ENCODE data around the gene NKAIN4.

The NKAIN4 gene

DNA sequence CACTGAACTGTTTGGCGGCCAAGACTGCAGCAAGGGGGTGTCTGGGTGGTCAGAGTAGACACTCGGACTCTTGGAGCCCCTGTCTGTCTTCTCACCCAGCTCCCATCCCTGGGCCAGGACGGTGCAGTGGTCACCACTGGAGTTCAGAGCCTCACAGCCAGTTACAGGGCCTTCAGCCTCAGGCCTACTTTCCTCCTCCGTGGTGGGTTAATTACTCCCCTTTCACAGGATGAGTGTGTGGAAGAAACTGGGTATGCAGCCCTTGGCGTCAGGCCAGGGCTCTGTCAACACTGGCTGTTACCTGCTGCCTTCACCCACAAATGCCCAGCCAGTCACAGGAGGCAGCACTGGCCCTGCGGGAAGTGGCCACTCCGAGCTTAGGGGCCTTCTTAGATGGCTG, 36.6 kb downstream of the NKAIN4 start:
- Mint-ChIP-seq H3K27ac (no peak overlapping the region), H3K4me1 (peaks cover 22% of the 10 kb centered on the region), H3K27me3 (ENCODE audit: low read depth) (peaks cover 17% of the 10 kb centered on the region), H3K4me3 (peak overlapping the region in 1 of 3 experiments; percentile 5), H3K9me3 (no peaks in the 10 kb centered on the region), H3K36me3 (ENCODE audit: low read depth) (peaks cover 22% of the 10 kb centered on the region)
- TF ChIP-seq, protein P1, sequence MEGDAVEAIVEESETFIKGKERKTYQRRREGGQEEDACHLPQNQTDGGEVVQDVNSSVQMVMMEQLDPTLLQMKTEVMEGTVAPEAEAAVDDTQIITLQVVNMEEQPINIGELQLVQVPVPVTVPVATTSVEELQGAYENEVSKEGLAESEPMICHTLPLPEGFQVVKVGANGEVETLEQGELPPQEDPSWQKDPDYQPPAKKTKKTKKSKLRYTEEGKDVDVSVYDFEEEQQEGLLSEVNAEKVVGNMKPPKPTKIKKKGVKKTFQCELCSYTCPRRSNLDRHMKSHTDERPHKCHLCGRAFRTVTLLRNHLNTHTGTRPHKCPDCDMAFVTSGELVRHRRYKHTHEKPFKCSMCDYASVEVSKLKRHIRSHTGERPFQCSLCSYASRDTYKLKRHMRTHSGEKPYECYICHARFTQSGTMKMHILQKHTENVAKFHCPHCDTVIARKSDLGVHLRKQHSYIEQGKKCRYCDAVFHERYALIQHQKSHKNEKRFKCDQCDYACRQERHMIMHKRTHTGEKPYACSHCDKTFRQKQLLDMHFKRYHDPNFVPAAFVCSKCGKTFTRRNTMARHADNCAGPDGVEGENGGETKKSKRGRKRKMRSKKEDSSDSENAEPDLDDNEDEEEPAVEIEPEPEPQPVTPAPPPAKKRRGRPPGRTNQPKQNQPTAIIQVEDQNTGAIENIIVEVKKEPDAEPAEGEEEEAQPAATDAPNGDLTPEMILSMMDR (IDR thresholded peaks at IDR 0.05; ENCODE audit: unreplicated experiment in 3 of 3), result no peak

- H3K27me3 Mint-ChIP-seq (ENCODE audit: low read depth), result peaks cover 13% of the 10 kb centered on the region
- peak overlapping the region; percentile 87 to 91 (median 87) for H3K4me3 Mint-ChIP-seq
- H3K4me1 Mint-ChIP-seq, result peaks cover 27% of the 10 kb centered on the region
- H3K36me3 Mint-ChIP-seq (ENCODE audit: low read depth), result peaks cover 29% of the 10 kb centered on the region
- peak overlapping the region; percentile 67 to 75 (median 68) for H3K27ac Mint-ChIP-seq
- no peaks in the 10 kb centered on the region for H3K9me3 Mint-ChIP-seq
- TF ChIP-seq, protein P1 (IDR thresholded peaks at IDR 0.05; ENCODE audit: unreplicated experiment in 3 of 3), result no peak
Observed at GRCh38 chr20:63216849-63217471, 37.3 kb downstream of the NKAIN4 start.

DNA sequence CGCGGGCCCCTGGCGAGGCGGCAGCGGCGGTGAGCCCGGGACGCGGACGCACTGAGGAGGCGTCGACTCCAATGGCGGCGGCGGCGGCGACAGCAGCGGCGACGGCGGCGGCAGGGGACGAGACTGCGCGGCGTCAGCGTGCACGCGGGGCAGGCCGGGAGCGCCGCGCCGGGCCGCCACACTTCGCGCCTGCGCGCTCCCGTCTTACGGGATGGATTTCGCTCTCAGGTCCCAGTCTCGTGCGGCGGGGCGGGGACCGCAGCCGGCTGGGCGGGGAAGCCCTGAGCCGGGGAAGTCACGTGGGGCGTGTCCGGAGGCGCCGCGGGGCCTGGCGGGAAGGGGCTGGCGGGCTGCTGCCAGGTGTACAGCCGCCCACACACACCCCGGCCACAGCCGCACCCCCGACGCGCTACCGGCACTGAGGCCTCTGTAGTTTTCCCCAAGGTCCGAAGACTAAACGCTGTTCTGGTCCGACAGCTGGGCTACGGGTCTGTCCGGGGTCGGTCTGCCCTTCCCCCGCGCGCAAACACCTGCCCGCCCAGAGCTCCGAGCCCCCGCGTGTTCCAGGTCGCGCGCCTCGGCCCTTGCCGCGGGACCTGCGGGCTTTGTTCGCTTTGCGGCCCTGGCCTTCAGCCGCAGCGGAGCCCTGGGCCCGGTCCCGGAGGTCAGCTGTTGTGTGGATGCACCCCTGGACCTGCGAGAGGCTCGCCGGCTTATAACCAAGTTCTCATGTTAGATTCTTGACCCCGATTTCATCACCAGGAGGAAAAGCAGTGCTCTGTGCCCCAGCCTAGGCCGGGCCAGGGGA, 38.0 kb downstream of the NKAIN4 start, which contains the start of gene YTHDF1:
Gene YTHDF1, minus strand, starts transcription at position 91 of the 808 bp plus-strand sequence. CDS start 239 bp downstream, outside the sequence.
- Mint-ChIP-seq H3K27ac (peak within 1 kb of the TSS; percentile 85 to 94 (median 85)), H3K36me3 (ENCODE audit: low read depth) (peaks cover 35% of the 10 kb centered on the region), H3K27me3 (ENCODE audit: low read depth) (peaks cover 12% of the 10 kb centered on the region), H3K9me3 (no peaks in the 10 kb centered on the region), H3K4me3 (peak within 1 kb of the TSS; percentile 91 to 100 (median 97)), H3K4me1 (peaks cover 29% of the 10 kb centered on the region)
- TF ChIP-seq, protein P1 (IDR thresholded peaks at IDR 0.05; ENCODE audit: unreplicated experiment in 3 of 3), result no peak

DNA sequence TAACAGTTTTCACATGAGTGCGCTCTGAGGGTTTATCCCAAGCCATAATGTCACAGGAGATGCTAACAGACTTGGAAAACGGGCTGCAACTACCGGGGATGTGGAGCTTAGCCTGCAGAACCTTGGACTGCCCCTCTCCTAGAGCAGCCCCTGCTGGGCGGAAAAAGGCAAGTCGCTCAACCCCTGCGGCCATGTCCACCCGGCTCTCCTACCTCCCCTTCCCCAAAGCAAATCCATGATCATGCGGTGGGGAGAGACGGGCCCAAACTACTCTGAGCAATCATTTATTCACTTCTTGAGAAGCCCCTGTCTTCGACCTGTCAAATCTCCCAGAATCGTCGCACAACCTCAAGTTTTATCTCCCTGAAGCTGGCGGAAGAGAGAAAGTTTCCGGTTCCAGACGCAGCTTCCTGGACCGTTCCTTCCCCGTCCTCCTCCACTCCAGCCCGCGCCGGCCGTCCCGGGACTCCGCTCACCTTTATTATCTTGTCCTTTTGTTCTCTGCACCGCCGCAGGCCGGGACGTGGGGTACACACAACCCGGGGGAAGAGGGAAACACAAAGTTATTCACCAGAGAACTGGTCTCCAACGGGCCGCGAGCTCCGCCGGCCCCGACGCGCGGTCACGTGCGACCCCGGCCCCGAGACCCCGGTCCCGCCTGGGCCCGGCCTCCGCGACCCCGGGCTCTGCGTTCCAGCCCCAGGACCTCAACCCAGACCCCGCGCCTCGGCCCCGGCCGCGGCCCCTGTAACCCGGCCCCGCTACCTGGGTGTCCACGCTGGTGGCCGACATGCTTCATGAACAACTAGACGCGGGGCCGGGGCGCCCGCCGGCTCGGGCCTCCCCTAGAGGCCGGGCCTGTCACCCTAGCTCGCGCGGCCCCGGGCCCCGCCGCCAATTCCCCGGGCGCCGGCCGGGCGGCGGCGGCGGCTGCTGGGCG, 38.9 kb downstream of the NKAIN4 start:
- peaks cover 29% of the 10 kb centered on the region for H3K4me1 Mint-ChIP-seq
- peak overlapping the region; percentile 91 to 100 (median 97) for H3K4me3 Mint-ChIP-seq
- peak overlapping the region; percentile 85 to 94 (median 85) for H3K27ac Mint-ChIP-seq

GRCh38 chr20:63214514-63214913, 39.7 kb downstream of the NKAIN4 start:
- Mint-ChIP-seq H3K27ac (peak overlapping the region in 1 of 3 experiments; percentile 56), H3K9me3 (no peaks in the 10 kb centered on the region), H3K4me3 (peak overlapping the region; percentile 91 to 100 (median 97)), H3K4me1 (peaks cover 29% of the 10 kb centered on the region), H3K27me3 (ENCODE audit: low read depth) (no peaks in the 10 kb centered on the region), H3K36me3 (ENCODE audit: low read depth) (peaks cover 43% of the 10 kb centered on the region)
- TF ChIP-seq, protein P1 (IDR thresholded peaks at IDR 0.05; ENCODE audit: unreplicated experiment in 3 of 3), result no peak

More for the DNA sequence above, 38.9 kb downstream of the NKAIN4 start:
- H3K9me3 Mint-ChIP-seq, result no peaks in the 10 kb centered on the region
- TF ChIP-seq, protein P1 (IDR thresholded peaks at IDR 0.05; ENCODE audit: unreplicated experiment in 3 of 3), result peak; percentile 24 to 48 (median 42)
- peaks cover 4% of the 10 kb centered on the region for H3K27me3 Mint-ChIP-seq (ENCODE audit: low read depth)
- peaks cover 39% of the 10 kb centered on the region for H3K36me3 Mint-ChIP-seq (ENCODE audit: low read depth)
